Bronchial epithelial cell (primary cell): Measurements from ENCODE around the gene DSC3. TPM values are rescaled to one million over a fixed set of nuclear protein-coding genes. Genes with fewer than 3 reads are reported as not detected.

Source experiments
- DNase-seq: peaks from one replicate; pipeline ENCODE4 v3.0.0-alpha.2; 2010; ENCODE audit warnings: low read depth
- FAIRE-seq: peaks from 2 replicates; lab custom pipeline; 2011; peaks lifted over from hg19 to GRCh38; lab: Jason Lieb, UNC
- H3K27me3 ChIP-seq: 2 replicates; pipeline ENCODE4 v1.5.1; 2011; ENCODE audit warnings: low read length; ENCODE audit not compliant: control insufficient read depth, insufficient read depth
- H3K36me3 ChIP-seq: 2 replicates; pipeline ENCODE4 v1.5.1; 2011; ENCODE audit warnings: low read length; ENCODE audit not compliant: control insufficient read depth, insufficient read depth
- H3K4me3 ChIP-seq: 2 replicates; pipeline ENCODE4 v1.5.1; 2011; ENCODE audit warnings: mild to moderate bottlenecking, low read depth, low read length, control low read depth
- CTCF ChIP-seq: IDR thresholded peaks from 2 replicates; pipeline ENCODE4 v1.5.1; 2011; ENCODE audit warnings: mild to moderate bottlenecking, moderate library complexity, low read length, control low read depth, inconsistent platforms; ENCODE audit not compliant: insufficient read depth, severe bottlenecking
- total RNA-seq: library from RNA; depleted of rRNA; stranded (reverse); fragments of >200 nt; gene quantifications from 2 replicates; pipeline ENCODE4 v1.2.1, GENCODE V29; 2014

DSC3 gene
- total RNA-seq, 1 donor from 2014 or later, result 193 TPM

DNA sequence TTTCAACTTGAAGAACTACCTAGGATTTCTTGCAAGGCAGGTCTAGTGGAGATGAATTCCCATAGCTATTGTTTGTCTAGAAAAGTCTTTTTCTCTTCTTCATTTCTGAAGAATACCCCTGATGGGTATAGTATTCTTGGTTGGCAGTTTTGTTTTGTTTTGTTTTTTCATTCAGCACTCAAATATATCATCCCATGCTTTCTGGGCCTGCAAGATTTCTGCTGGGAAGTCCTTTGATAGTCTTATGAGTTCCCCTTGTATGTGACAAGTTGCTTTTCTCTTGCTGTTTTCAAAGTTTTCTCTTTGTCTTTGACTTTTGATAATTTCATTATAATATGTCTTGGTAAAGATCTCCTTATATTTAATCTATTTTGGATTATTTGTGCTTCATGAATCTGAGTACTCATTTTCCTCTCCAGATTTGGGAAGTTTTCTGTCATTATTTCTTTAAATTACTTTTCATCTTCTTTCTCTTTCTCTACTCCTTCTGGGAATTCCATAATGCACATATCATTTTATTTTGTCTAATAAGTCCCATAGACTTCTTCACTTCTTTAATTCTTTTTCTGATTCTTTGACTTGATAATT lies 101.5 kb downstream of the DSC3 start:
- no peak for FAIRE-seq

More for the DNA sequence above, 101.5 kb downstream of the DSC3 start:
- no peak for DNase-seq
- TF ChIP-seq CTCF, result no peak
- Histone ChIP-seq H3K36me3 (no peaks in the 10 kb centered on the region), H3K4me3 (no peak overlapping the region), H3K27me3 (no peaks in the 10 kb centered on the region)

Other genes starting within 250 kb of the DSC3 start
- 49.0 and 111 TPM in 2 replicates for gene DSC2, start 59.7 kb upstream of the DSC3 start, total RNA-seq
- 0.38 TPM in 1 of 2 replicates, not detected in the other for gene DSC1, start 120.1 kb upstream of the DSC3 start, total RNA-seq